Caki2 (cell line): ENCODE data around the gene SCN5A. TPM values are rescaled to one million over a fixed set of nuclear protein-coding genes. Genes with fewer than 3 reads are reported as not detected.

ENCODE experiments used
- DNase-seq: peaks from one replicate; pipeline ENCODE4 v3.0.0-alpha.2; 2015; ENCODE audit warnings: low read depth
- in situ Hi-C: cut with HindIII; loops from 2 replicates; pipeline ENCODE4 v1.10.0; 2016; ENCODE audit warnings: low sequenced_read_pairs, low pct_unique_long_range_greater_than_20kb, mixed read lengths
- total RNA-seq: library from RNA; depleted of rRNA; stranded (reverse); fragments of >200 nt; shearing (Covaris generic); gene quantifications from 2 replicates; pipeline ENCODE4 v1.2.3, GENCODE V29; 2014; ENCODE audit warnings: low replicate concordance

SCN5A gene
- total RNA-seq, 1 experiment from 2014 or later = not detected

GRCh38 chr3:38634111-38634510, 15.4 kb downstream of the SCN5A start:
- no peak for DNase-seq
- in situ Hi-C loops = no loop called here

GRCh38 chr3:38632989-38633388, 16.5 kb downstream of the SCN5A start:
- in situ Hi-C loops = no loop called here

GRCh38 chr3:38630606-38631005, 18.9 kb downstream of the SCN5A start:
- in situ Hi-C loops = no loop called here

More at GRCh38 chr3:38632989-38633388, 16.5 kb downstream of the SCN5A start:
- no peak for DNase-seq

GRCh38 chr3:38630070-38630469, 19.4 kb downstream of the SCN5A start:
- DNase-seq = no peak
- in situ Hi-C loops = no loop called here

More at GRCh38 chr3:38630606-38631005, 18.9 kb downstream of the SCN5A start:
- DNase-seq = no peak

DNA sequence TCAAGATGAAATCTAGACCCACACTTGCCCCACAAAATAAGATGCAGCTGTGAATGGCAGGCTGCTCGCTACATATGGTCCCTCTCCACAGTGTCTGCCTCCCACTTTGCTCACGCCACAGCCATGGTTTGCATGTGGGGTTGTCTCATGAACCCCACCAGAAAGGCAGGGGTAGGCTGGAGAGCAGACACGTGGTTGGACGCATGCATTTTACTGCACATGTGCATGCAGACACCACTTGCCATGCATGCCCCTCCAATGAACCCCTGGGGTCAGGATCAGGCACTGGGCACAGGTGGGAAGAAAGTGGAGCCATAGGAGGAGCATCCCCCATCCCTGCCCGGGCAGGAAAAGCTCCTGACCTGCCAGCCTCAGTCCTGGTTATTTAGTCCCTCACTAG, 20.7 kb downstream of the SCN5A start:
- in situ Hi-C loops = no loop called here

DNA sequence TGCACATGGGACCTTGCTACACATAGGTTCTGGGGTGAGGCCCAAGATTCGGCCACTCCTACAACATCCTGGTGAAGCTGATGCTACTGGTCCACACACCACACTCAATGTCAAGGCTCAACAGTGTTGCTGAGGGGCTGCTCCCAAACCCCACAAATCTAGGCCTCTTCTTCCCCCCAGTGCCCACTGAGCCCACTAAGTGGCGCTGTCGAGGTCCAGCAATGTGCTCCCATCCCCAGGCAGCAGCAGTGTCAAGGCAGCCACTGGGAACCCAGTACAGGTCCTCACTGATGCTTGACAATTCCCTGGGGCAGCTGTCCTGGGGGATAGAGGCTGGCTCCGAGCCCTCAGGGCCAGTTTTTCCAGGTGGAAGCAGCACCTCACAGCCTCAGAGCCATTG, 21.5 kb downstream of the SCN5A start:
- in situ Hi-C loops = no loop called here
- no peak for DNase-seq

More for the DNA sequence above, 20.7 kb downstream of the SCN5A start:
- DNase-seq = no peak

- in situ Hi-C loops = no loop called here
- DNase-seq = no peak
Observed at GRCh38 chr3:38626171-38626570, 23.3 kb downstream of the SCN5A start.

GRCh38 chr3:38623539-38623938, 25.9 kb downstream of the SCN5A start:
- in situ Hi-C loops = no loop called here
- DNase-seq = no peak

DNA sequence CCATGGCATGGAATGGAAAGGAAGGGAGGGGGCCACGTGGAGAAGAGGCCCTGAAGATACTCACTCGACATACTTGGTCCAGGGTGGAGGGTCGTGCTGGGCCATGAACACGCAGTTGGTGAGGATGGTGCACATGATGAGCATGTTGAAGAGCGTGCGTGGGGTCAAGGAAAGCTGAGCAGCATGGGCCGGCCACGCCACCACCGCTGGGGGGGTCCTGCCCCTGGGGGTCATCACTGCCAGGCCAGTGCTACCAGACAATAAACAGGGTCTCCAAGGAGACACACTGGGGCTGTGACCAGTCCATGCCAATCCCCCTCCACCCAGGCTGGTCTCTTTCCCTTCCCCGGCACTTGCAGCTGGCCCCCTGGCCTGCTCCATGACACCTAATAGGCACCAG, 27.2 kb downstream of the SCN5A start:
- in situ Hi-C loops = no loop called here
- DNase-seq = no peak

GRCh38 chr3:38620236-38620635, 29.3 kb downstream of the SCN5A start:
- in situ Hi-C loops = no loop called here
- DNase-seq = no peak

DNA sequence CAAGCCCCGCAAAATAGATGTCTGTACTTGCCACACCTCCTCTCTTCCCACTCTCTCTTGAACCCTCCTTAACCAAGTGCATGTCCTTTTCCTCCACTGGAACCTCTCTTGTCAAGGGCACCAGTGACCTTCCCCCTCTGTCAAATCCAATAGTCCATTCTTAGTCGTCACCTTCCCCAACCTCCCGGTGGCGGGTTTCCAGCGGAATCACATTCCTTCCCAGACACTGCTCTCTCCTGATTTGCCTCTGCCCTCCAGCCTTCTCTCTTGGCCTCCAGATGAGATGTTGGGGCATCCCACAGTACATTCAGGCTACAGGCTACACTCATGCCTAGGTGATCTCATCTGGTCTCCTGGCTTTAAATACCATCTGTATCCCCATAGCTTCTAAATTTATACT, 31.1 kb downstream of the SCN5A start:
- in situ Hi-C loops = no loop called here
- no peak for DNase-seq

GRCh38 chr3:38617586-38617985, 31.9 kb downstream of the SCN5A start:
- no peak for DNase-seq
- in situ Hi-C loops = no loop called here

- in situ Hi-C loops = no loop called here
- no peak for DNase-seq
Observed at GRCh38 chr3:38617137-38617536, 32.4 kb downstream of the SCN5A start.

DNA sequence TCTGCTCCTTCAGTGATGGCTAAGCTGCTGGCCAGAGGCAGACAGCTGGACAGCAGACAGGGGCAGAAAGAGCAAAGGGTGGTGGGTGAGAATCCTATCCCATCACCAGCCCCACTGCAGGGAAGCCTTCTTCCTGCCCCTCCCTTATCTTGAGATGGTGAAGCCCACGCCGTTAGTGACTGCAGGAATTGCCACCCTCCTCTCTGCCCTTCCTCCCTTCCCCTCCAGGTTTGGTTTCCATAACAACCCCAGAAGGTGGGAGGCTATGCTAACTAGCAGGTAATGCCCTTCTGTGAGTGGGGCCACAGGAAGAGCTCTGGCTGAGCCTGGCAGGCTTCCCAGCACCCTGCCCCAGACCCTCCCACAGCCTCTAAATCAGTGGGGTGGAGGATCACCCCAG, 32.8 kb downstream of the SCN5A start:
- DNase-seq = no peak
- in situ Hi-C loops = no loop called here

GRCh38 chr3:38616111-38616510, 33.4 kb downstream of the SCN5A start:
- in situ Hi-C loops = no loop called here
- no peak for DNase-seq

GRCh38 chr3:38614651-38615352, 34.7 kb downstream of the SCN5A start:
- no peak for DNase-seq
- in situ Hi-C loops = no loop called here

- no peak for DNase-seq
- in situ Hi-C loops = no loop called here
Observed at GRCh38 chr3:38614091-38614490, 35.4 kb downstream of the SCN5A start.

DNA sequence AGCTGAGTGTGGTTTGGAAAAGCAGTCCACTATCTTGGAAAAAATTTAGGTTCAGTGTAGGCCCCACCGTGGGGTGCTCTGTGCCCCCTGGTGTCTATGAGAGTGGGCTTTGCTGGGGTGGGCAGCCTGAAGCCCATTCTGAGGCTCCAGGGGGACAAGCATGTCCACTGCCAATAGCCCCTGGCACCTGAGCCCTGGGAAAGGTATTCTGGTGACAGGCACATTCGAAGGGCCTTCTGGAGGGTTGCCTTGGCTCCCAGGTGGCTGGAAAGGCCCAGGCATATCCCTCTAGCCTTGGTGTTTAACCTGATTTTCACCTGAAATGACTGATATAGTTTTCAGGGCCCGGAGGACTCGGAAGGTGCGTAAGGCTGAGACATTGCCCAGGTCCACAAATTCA, 36.1 kb downstream of the SCN5A start:
- DNase-seq = no peak
- in situ Hi-C loops = no loop called here

DNA sequence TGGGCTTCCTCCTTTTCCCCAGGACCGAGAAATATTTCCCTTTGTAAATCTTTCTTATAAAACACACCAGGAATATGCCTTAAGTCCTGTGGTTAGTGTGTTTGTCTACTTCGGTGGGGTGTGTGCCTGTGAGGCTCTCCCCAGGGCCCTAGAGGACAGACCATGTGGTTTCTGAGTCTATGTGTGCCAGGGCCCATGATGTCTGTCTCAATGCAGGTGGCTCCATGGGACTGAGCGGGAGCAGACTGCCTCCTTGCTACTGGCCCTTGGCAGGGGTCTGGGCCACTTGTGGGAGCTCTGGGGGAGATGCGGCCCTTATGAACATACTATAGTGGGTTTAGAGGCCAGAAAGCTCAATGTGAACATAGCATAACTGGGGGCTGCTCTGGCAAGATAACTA, 37.6 kb downstream of the SCN5A start:
- in situ Hi-C loops = no loop called here
- DNase-seq = no peak

DNA sequence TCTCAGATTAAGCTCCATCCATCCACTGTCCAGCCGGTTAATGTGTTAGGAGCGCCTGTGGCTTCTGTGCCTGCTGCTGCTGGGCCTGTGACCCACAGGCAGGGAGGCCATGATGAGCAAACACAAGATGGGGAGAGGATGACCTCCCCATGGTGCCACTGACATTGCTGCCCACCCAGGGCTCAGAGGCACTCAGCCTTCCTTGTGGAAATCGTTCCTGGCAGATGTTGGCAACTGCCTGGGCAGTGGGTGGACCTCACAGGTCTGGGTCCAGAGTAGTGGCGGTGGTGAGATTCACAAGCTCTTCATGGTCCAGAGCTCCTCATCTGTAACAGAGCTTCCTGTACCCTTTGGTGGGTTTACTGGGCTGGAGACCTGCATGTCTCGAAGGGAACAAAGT, 38.6 kb downstream of the SCN5A start:
- in situ Hi-C loops = no loop called here
- DNase-seq = no peak
